WTC11 (cell line): Measurements from ENCODE around the gene NUP210. TPM values are rescaled to one million over a fixed set of nuclear protein-coding genes. Genes with fewer than 3 reads are reported as not detected.

ENCODE experiments used
- ATAC-seq: fragments of 200-7000 bp; cut with Tn5 transposase; 2 replicates; pipeline ENCODE4 v1.10.0; 2021; ENCODE audit warnings: mild to moderate bottlenecking, moderate library complexity
- CTCF ChIA-PET: fragments of 300-600 bp; sonication (Branson Sonifier 250); formaldehyde crosslinking; loops from one replicate; lab custom pipeline; 2021; ENCODE audit warnings: antibody characterized with exemption; lab: Charles Lee
- POLR2A ChIA-PET: fragments of 350-600 bp; sonication (Branson Sonifier 250); formaldehyde crosslinking; loops from one replicate; lab custom pipeline; 2021; ENCODE audit warnings: antibody characterized with exemption; lab: Charles Lee
- DNase-seq: peaks from one replicate; pipeline ENCODE4 v3.0.0; 2021; ENCODE audit warnings: low spot score
- H3K27ac Mint-ChIP-seq: 2 replicates; pipeline ENCODE4 v1.8.0; 2021; ENCODE audit warnings: mixed read lengths
- H3K27me3 Mint-ChIP-seq: 2 replicates; pipeline ENCODE4 v1.8.0; 2021; ENCODE audit warnings: low read depth, mild to moderate bottlenecking, moderate library complexity, mixed read lengths
- H3K36me3 Mint-ChIP-seq: 2 replicates; pipeline ENCODE4 v1.8.0; 2021; ENCODE audit warnings: mixed read lengths
- H3K4me1 Mint-ChIP-seq: 2 replicates; pipeline ENCODE4 v1.8.0; 2022; ENCODE audit warnings: mixed read lengths
- H3K4me3 Mint-ChIP-seq: 2 replicates; pipeline ENCODE4 v1.8.0; 2021; ENCODE audit warnings: mild to moderate bottlenecking, moderate library complexity, mixed read lengths
- H3K9me3 Mint-ChIP-seq: 2 replicates; pipeline ENCODE4 v1.8.0; 2021; ENCODE audit warnings: mixed read lengths
- ATF2 ChIP-seq: sonication (generic); formaldehyde crosslinking; IDR thresholded peaks from 2 replicates; pipeline ENCODE4 v1.8.1; 2022; ENCODE audit warnings: low read depth, missing genetic modification reagents, borderline replicate concordance
- EMX1 ChIP-seq: fragments of 250-450 bp; sonication (Bioruptor Pico); IDR thresholded peaks from 2 replicates; pipeline ENCODE4 v1.8.0; 2021; ENCODE audit warnings: mild to moderate bottlenecking
- ERG ChIP-seq: fragments of 250-450 bp; sonication (Bioruptor Pico); IDR thresholded peaks from 2 replicates; pipeline ENCODE4 v1.8.0; 2021; ENCODE audit warnings: mild to moderate bottlenecking
- ESRRA ChIP-seq: sonication (generic); formaldehyde crosslinking; IDR thresholded peaks from 2 replicates; pipeline ENCODE4 v1.8.1; 2022; ENCODE audit warnings: mild to moderate bottlenecking, missing genetic modification reagents, borderline replicate concordance
- FOXK1 ChIP-seq: sonication (generic); formaldehyde crosslinking; IDR thresholded peaks from 2 replicates; pipeline ENCODE4 v1.8.0; 2022; ENCODE audit warnings: mild to moderate bottlenecking, moderate library complexity, missing genetic modification reagents
- GABPB1 ChIP-seq: sonication (generic); formaldehyde crosslinking; IDR thresholded peaks from 2 replicates; pipeline ENCODE4 v1.8.1; 2023; ENCODE audit warnings: mild to moderate bottlenecking, missing genetic modification reagents
- HMGA2 ChIP-seq: fragments of 250-450 bp; sonication (Bioruptor Pico); IDR thresholded peaks from 2 replicates; pipeline ENCODE4 v1.4.0; 2021; ENCODE audit warnings: mild to moderate bottlenecking, moderate library complexity
- MXD4 ChIP-seq: fragments of 250-450 bp; sonication (Bioruptor Pico); IDR thresholded peaks from 2 replicates; pipeline ENCODE4 v1.8.0; 2021; ENCODE audit warnings: mild to moderate bottlenecking, moderate library complexity, borderline replicate concordance
- MYBL2 ChIP-seq: sonication (generic); formaldehyde crosslinking; IDR thresholded peaks from 2 replicates; pipeline ENCODE4 v1.8.1; 2023; ENCODE audit warnings: mild to moderate bottlenecking, moderate library complexity, missing genetic modification reagents
- NFATC4 ChIP-seq: fragments of 250-450 bp; sonication (Bioruptor Pico); IDR thresholded peaks from 2 replicates; pipeline ENCODE4 v1.9.0; 2021; ENCODE audit warnings: mild to moderate bottlenecking
- OVOL2 ChIP-seq: fragments of 250-450 bp; sonication (Bioruptor Pico); IDR thresholded peaks from 2 replicates; pipeline ENCODE4 v1.9.0; 2021; ENCODE audit warnings: mild to moderate bottlenecking, borderline replicate concordance
- SMAD3 ChIP-seq: sonication (generic); formaldehyde crosslinking; IDR thresholded peaks from 2 replicates; pipeline ENCODE4 v1.8.0; 2022; ENCODE audit warnings: missing genetic modification reagents, mild to moderate bottlenecking, borderline replicate concordance
- ZBTB21 ChIP-seq: sonication (generic); formaldehyde crosslinking; IDR thresholded peaks from 2 replicates; pipeline ENCODE4 v1.8.1; 2023; ENCODE audit warnings: mild to moderate bottlenecking, missing genetic modification reagents, borderline replicate concordance
- ZNF121 ChIP-seq: sonication (generic); formaldehyde crosslinking; IDR thresholded peaks from 2 replicates; pipeline ENCODE4 v1.8.0; 2023; ENCODE audit warnings: missing genetic modification reagents
- ZNF396 ChIP-seq: fragments of 250-450 bp; sonication (Bioruptor Pico); IDR thresholded peaks from 2 replicates; pipeline ENCODE4 v1.8.0; 2021; ENCODE audit warnings: mild to moderate bottlenecking, moderate library complexity, borderline replicate concordance
- ZNF416 ChIP-seq: fragments of 250-450 bp; sonication (Bioruptor Pico); IDR thresholded peaks from 2 replicates; pipeline ENCODE4 v1.9.0; 2021; ENCODE audit warnings: mild to moderate bottlenecking, inconsistent platforms
- total RNA-seq: library from RNA; stranded (reverse); gene quantifications from 3 replicates; pipeline ENCODE4 v1.2.3, GENCODE V29; 2021
- TF ChIP-seq, protein P1 (sequence below): fragments of 250-450 bp; sonication (Bioruptor Pico); IDR thresholded peaks from 2 replicates; pipeline ENCODE4 v2.1.2; 2022; ENCODE audit warnings: mild to moderate bottlenecking, moderate library complexity
- TF ChIP-seq, protein P2 (sequence below): sonication (generic); formaldehyde crosslinking; IDR thresholded peaks from 2 replicates; pipeline ENCODE4 v1.8.1; 2022; ENCODE audit warnings: mild to moderate bottlenecking, missing genetic modification reagents, moderate library complexity, borderline replicate concordance
- TF ChIP-seq, protein P3 (sequence below): fragments of 200-600 bp; IDR thresholded peaks from 2 replicates; pipeline ENCODE4 v1.8.0; 2022; ENCODE audit warnings: antibody characterized with exemption
- TF ChIP-seq, protein P4 (sequence below): fragments of 250-450 bp; sonication (Bioruptor Pico); IDR thresholded peaks from 2 replicates; pipeline ENCODE4 v1.9.0; 2021; ENCODE audit warnings: mild to moderate bottlenecking, borderline replicate concordance
- TF ChIP-seq, protein P5 (sequence below): sonication (generic); formaldehyde crosslinking; IDR thresholded peaks from 2 replicates; pipeline ENCODE4 v1.8.0; 2022; ENCODE audit warnings: mild to moderate bottlenecking, missing genetic modification reagents

Gene NUP210
- total RNA-seq, 1 experiment from 2014 or later, result 59.2 TPM

- TF ChIP-seq, protein P1, sequence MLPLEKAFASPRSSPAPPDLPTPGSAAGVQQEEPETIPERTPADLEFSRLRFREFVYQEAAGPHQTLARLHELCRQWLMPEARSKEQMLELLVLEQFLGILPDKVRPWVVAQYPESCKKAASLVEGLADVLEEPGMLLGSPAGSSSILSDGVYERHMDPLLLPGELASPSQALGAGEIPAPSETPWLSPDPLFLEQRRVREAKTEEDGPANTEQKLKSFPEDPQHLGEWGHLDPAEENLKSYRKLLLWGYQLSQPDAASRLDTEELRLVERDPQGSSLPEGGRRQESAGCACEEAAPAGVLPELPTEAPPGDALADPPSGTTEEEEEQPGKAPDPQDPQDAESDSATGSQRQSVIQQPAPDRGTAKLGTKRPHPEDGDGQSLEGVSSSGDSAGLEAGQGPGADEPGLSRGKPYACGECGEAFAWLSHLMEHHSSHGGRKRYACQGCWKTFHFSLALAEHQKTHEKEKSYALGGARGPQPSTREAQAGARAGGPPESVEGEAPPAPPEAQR (CRISPR knock-in tag), result no peak
- no peak for TF ChIP-seq NFATC4 (CRISPR knock-in tag)
- no peak for TF ChIP-seq ZBTB21 (CRISPR knock-in tag)
- TF ChIP-seq GABPB1 (CRISPR knock-in tag), result no peak
- no peak for TF ChIP-seq ZNF396 (CRISPR knock-in tag)
- TF ChIP-seq, protein P2, sequence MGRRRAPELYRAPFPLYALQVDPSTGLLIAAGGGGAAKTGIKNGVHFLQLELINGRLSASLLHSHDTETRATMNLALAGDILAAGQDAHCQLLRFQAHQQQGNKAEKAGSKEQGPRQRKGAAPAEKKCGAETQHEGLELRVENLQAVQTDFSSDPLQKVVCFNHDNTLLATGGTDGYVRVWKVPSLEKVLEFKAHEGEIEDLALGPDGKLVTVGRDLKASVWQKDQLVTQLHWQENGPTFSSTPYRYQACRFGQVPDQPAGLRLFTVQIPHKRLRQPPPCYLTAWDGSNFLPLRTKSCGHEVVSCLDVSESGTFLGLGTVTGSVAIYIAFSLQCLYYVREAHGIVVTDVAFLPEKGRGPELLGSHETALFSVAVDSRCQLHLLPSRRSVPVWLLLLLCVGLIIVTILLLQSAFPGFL, result no peak
- TF ChIP-seq, all 79 proteins: peak for 0
These were observed 45.2 kb upstream of the NUP210 start (continued) for GRCh38 chr3:13465236-13465873.

GRCh38 chr3:13463618-13464400 lies 43.7 kb upstream of the NUP210 start:
- H3K4me3 Mint-ChIP-seq, result no peak overlapping the region
- H3K27ac Mint-ChIP-seq, result no peak overlapping the region
- ChIA-PET POLR2A (interaction anchor here (1.6 kb wide), 1 partner anchor 16 kb away, joined by 5 read pairs; the partner anchor contains the start of gene HDAC11), CTCF (interaction anchor here (0.6 to 4.2 kb wide), 11 partner anchors 12 to 372 kb away, joined by 3 to 24 read pairs (median 4); partner anchors contain the start of gene NUP210)
- no peaks in the 10 kb centered on the region for H3K36me3 Mint-ChIP-seq
- DNase-seq, result no peak
- peaks cover 36% of the 10 kb centered on the region for H3K27me3 Mint-ChIP-seq
- peaks cover 14% of the 10 kb centered on the region for H3K4me1 Mint-ChIP-seq
- TF ChIP-seq ESRRA (CRISPR knock-in tag) (no peak), HMGA2 (CRISPR knock-in tag) (no peak), MXD4 (CRISPR knock-in tag) (no peak), ERG (no peak), FOXK1 (CRISPR knock-in tag) (no peak), MYBL2 (CRISPR knock-in tag) (no peak), EMX1 (CRISPR knock-in tag) (no peak), ZNF121 (CRISPR knock-in tag) (no peak), ZNF416 (CRISPR knock-in tag) (no peak), ZBTB21 (CRISPR knock-in tag) (no peak), ATF2 (CRISPR knock-in tag) (no peak), SMAD3 (CRISPR knock-in tag) (no peak), OVOL2 (CRISPR knock-in tag) (no peak)
- TF ChIP-seq, protein P3, sequence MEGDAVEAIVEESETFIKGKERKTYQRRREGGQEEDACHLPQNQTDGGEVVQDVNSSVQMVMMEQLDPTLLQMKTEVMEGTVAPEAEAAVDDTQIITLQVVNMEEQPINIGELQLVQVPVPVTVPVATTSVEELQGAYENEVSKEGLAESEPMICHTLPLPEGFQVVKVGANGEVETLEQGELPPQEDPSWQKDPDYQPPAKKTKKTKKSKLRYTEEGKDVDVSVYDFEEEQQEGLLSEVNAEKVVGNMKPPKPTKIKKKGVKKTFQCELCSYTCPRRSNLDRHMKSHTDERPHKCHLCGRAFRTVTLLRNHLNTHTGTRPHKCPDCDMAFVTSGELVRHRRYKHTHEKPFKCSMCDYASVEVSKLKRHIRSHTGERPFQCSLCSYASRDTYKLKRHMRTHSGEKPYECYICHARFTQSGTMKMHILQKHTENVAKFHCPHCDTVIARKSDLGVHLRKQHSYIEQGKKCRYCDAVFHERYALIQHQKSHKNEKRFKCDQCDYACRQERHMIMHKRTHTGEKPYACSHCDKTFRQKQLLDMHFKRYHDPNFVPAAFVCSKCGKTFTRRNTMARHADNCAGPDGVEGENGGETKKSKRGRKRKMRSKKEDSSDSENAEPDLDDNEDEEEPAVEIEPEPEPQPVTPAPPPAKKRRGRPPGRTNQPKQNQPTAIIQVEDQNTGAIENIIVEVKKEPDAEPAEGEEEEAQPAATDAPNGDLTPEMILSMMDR, result no peak
- TF ChIP-seq, protein P4, sequence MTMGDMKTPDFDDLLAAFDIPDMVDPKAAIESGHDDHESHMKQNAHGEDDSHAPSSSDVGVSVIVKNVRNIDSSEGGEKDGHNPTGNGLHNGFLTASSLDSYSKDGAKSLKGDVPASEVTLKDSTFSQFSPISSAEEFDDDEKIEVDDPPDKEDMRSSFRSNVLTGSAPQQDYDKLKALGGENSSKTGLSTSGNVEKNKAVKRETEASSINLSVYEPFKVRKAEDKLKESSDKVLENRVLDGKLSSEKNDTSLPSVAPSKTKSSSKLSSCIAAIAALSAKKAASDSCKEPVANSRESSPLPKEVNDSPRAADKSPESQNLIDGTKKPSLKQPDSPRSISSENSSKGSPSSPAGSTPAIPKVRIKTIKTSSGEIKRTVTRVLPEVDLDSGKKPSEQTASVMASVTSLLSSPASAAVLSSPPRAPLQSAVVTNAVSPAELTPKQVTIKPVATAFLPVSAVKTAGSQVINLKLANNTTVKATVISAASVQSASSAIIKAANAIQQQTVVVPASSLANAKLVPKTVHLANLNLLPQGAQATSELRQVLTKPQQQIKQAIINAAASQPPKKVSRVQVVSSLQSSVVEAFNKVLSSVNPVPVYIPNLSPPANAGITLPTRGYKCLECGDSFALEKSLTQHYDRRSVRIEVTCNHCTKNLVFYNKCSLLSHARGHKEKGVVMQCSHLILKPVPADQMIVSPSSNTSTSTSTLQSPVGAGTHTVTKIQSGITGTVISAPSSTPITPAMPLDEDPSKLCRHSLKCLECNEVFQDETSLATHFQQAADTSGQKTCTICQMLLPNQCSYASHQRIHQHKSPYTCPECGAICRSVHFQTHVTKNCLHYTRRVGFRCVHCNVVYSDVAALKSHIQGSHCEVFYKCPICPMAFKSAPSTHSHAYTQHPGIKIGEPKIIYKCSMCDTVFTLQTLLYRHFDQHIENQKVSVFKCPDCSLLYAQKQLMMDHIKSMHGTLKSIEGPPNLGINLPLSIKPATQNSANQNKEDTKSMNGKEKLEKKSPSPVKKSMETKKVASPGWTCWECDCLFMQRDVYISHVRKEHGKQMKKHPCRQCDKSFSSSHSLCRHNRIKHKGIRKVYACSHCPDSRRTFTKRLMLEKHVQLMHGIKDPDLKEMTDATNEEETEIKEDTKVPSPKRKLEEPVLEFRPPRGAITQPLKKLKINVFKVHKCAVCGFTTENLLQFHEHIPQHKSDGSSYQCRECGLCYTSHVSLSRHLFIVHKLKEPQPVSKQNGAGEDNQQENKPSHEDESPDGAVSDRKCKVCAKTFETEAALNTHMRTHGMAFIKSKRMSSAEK (CRISPR knock-in tag), result no peak
- TF ChIP-seq, protein P5, sequence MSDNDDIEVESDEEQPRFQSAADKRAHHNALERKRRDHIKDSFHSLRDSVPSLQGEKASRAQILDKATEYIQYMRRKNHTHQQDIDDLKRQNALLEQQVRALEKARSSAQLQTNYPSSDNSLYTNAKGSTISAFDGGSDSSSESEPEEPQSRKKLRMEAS (CRISPR knock-in tag), result no peak
- no peaks in the 10 kb centered on the region for H3K9me3 Mint-ChIP-seq
- ATAC-seq, result no peak
